H9 (cell line): ENCODE measurements around the gene HDX. TPM values are rescaled to one million over a fixed set of nuclear protein-coding genes. Genes with fewer than 3 reads are reported as not detected.
"Not testable (repeated sequence)": the region's sequence is repeated elsewhere in the genome, so short reads cannot be mapped to it uniquely, and the experiment has no call there.

Experiments
- DNase-seq: peaks from one replicate; pipeline ENCODE4 v3.0.0-alpha.2; 2017
- H2AFZ ChIP-seq: one replicate; pipeline ENCODE4 v1.6.1; 2013; ENCODE audit warnings: mild to moderate bottlenecking, low read length, control low read depth, moderate library complexity
- H2AK5ac ChIP-seq: 2 replicates; pipeline ENCODE4 v1.6.1; 2013; ENCODE audit warnings: low read length, control low read depth, mixed read lengths; ENCODE audit not compliant: insufficient read length
- H2BK120ac ChIP-seq: one replicate; pipeline ENCODE4 v1.6.1; 2013; ENCODE audit warnings: low read depth, mild to moderate bottlenecking, low read length, control low read depth, inconsistent platforms; ENCODE audit not compliant: poor library complexity, severe bottlenecking
- H2BK12ac ChIP-seq: 2 replicates; pipeline ENCODE4 v1.6.1; 2013; ENCODE audit warnings: low read length, control low read depth, mixed read lengths, low read depth; ENCODE audit not compliant: insufficient read length
- H2BK15ac ChIP-seq: 2 replicates; pipeline ENCODE4 v1.6.1; 2013; ENCODE audit warnings: low read depth, low read length, control low read depth
- H2BK20ac ChIP-seq: one replicate; pipeline ENCODE4 v1.6.1; 2013; ENCODE audit warnings: low read depth, mild to moderate bottlenecking, low read length, control low read depth, inconsistent platforms; ENCODE audit not compliant: poor library complexity, severe bottlenecking
- H2BK5ac ChIP-seq: 2 replicates; pipeline ENCODE4 v1.6.1; 2013; ENCODE audit warnings: low read length, control low read depth, mixed read lengths; ENCODE audit not compliant: insufficient read length
- H3K14ac ChIP-seq: 2 replicates; pipeline ENCODE4 v1.6.1; 2013; ENCODE audit warnings: low read length, control low read depth; ENCODE audit not compliant: insufficient read depth
- H3K18ac ChIP-seq: 2 replicates; pipeline ENCODE4 v1.6.1; 2013; ENCODE audit warnings: low read depth, mild to moderate bottlenecking, mixed read lengths, low read length, control low read depth; ENCODE audit not compliant: insufficient read length
- H3K23ac ChIP-seq: 2 replicates; pipeline ENCODE4 v1.6.1; 2013; ENCODE audit warnings: low read length, control low read depth, mixed read lengths, low read depth; ENCODE audit not compliant: insufficient read length
- H3K23me2 ChIP-seq: 2 replicates; pipeline ENCODE4 v1.6.1; 2013; ENCODE audit warnings: low read depth, mild to moderate bottlenecking, mixed read lengths, low read length, control low read depth; ENCODE audit not compliant: insufficient read length, poor library complexity, severe bottlenecking
- H3K27ac ChIP-seq: 2 replicates; pipeline ENCODE4 v1.5.1; 2013; ENCODE audit warnings: low read length, control low read depth, mixed read lengths, low read depth; ENCODE audit not compliant: insufficient read length
- H3K27me3 ChIP-seq: 2 replicates; pipeline ENCODE4 v1.6.1; 2013; ENCODE audit warnings: low read length, control low read depth, inconsistent platforms; ENCODE audit not compliant: insufficient read depth
- H3K4ac ChIP-seq: 2 replicates; pipeline ENCODE4 v1.6.1; 2013; ENCODE audit warnings: low read depth, mild to moderate bottlenecking, control low read depth, inconsistent platforms, low read length, moderate library complexity
- H3K4me1 ChIP-seq: 2 replicates; pipeline ENCODE4 v1.6.1; 2013; ENCODE audit warnings: low read length, control low read depth, inconsistent platforms; ENCODE audit not compliant: insufficient read depth
- H3K4me2 ChIP-seq: 2 replicates; pipeline ENCODE4 v1.6.1; 2013; ENCODE audit warnings: low read length, control low read depth, mixed read lengths; ENCODE audit not compliant: insufficient read length, insufficient read depth
- H3K56ac ChIP-seq: 2 replicates; pipeline ENCODE4 v1.6.1; 2013; ENCODE audit warnings: low read depth, mild to moderate bottlenecking, mixed read lengths, low read length, control low read depth; ENCODE audit not compliant: insufficient read length
- H3K79me1 ChIP-seq: 2 replicates; pipeline ENCODE4 v1.6.1; 2013; ENCODE audit warnings: low read depth, mild to moderate bottlenecking, moderate library complexity, low read length, control low read depth, inconsistent platforms; ENCODE audit not compliant: insufficient read depth, poor library complexity, severe bottlenecking
- H3K79me2 ChIP-seq: 2 replicates; pipeline ENCODE4 v1.6.1; 2013; ENCODE audit warnings: low read length, control low read depth, inconsistent platforms; ENCODE audit not compliant: insufficient read depth
- H3K9ac ChIP-seq: 2 replicates; pipeline ENCODE4 v1.6.1; 2013; ENCODE audit warnings: low read length, control low read depth, mixed read lengths; ENCODE audit not compliant: insufficient read length; ENCODE audit errors: extremely low read depth
- H3K9me3 ChIP-seq: one replicate; pipeline ENCODE4 v1.6.1; 2013; ENCODE audit warnings: low read depth, low read length, inconsistent platforms; ENCODE audit not compliant: control insufficient read depth
- H3T11ph ChIP-seq: one replicate; pipeline ENCODE4 v1.6.1; 2013; ENCODE audit warnings: mild to moderate bottlenecking, low read length, control low read depth, inconsistent platforms
- H4K20me1 ChIP-seq: one replicate; pipeline ENCODE4 v1.6.1; 2013; ENCODE audit not compliant: control insufficient read depth, insufficient read length, insufficient read depth
- H4K5ac ChIP-seq: 2 replicates; pipeline ENCODE4 v1.6.1; 2013; ENCODE audit warnings: low read depth, mild to moderate bottlenecking, mixed read lengths, low read length, control low read depth; ENCODE audit not compliant: insufficient read length
- H4K8ac ChIP-seq: replicated peaks from 2 replicates; pipeline ENCODE4 v1.6.1; 2013; ENCODE audit warnings: low read length, control low read depth, mixed read lengths, low read depth; ENCODE audit not compliant: insufficient read length
- H4K91ac ChIP-seq: 2 replicates; pipeline ENCODE4 v1.6.1; 2013; ENCODE audit warnings: low read depth, mild to moderate bottlenecking, moderate library complexity, mixed read lengths, low read length, control low read depth; ENCODE audit not compliant: insufficient read length
- H3K27ac Mint-ChIP-seq, 3 experiments: 2 replicates in 2 of 3; 3 replicates in 1 of 3; pipeline ENCODE4 v1.8.0; 2020 to 2021; ENCODE audit warnings: mixed read lengths in 3 of 3, mild to moderate bottlenecking in 1 of 3, moderate library complexity in 1 of 3
- H3K27me3 Mint-ChIP-seq: 2 replicates; pipeline ENCODE4 v1.8.0; 2021; ENCODE audit warnings: low read depth, mild to moderate bottlenecking, moderate library complexity, mixed read lengths
- H3K36me3 Mint-ChIP-seq, 3 experiments: 2 replicates in 2 of 3; 3 replicates in 1 of 3; pipeline ENCODE4 v1.8.0; 2020 to 2021; ENCODE audit warnings: low read depth in 3 of 3, mixed read lengths in 3 of 3; ENCODE audit not compliant: insufficient read depth in 1 of 3
- H3K4me1 Mint-ChIP-seq, 2 experiments: 2 replicates each; pipeline ENCODE4 v1.8.0; 2020; ENCODE audit warnings: mixed read lengths in 2 of 2
- H3K4me3 Mint-ChIP-seq, 2 experiments: 2 replicates in 1 of 2; 3 replicates in 1 of 2; pipeline ENCODE4 v1.8.0; 2020 to 2021; ENCODE audit warnings: mild to moderate bottlenecking in 2 of 2, mixed read lengths in 2 of 2, moderate library complexity in 1 of 2
- H3K9me3 Mint-ChIP-seq, 2 experiments: 2 replicates in 1 of 2; 3 replicates in 1 of 2; pipeline ENCODE4 v1.8.0; 2020; ENCODE audit warnings: mild to moderate bottlenecking in 2 of 2, mixed read lengths in 2 of 2, moderate library complexity in 1 of 2
- WGBS: extraction: QIAGEN DNeasy Blood & Tissue Kit; methylation state at CpG from one replicate; pipeline ENCODE4 v1.1.7; 2013; ENCODE audit warnings: missing lambda C conversion rate, low lambda C conversion rate, mixed read lengths; ENCODE audit not compliant: insufficient read length; ENCODE audit errors: extremely low coverage; 5-methylcytosine and 5-hydroxymethylcytosine counted together
- total RNA-seq: library from RNA; stranded (reverse); gene quantifications from 2 replicates; pipeline ENCODE4 v1.2.1, GENCODE V29; 2021
- TF ChIP-seq, protein P1 (sequence below): fragments of 200-600 bp; sonication (generic); conservative IDR thresholded peaks from 3 replicates; pipeline ENCODE4 v1.8.0; 2021; ENCODE audit warnings: antibody characterized with exemption, mild to moderate bottlenecking

HDX gene
- total RNA-seq, 1 experiment from 2014 or later = 5.0 TPM

DNA sequence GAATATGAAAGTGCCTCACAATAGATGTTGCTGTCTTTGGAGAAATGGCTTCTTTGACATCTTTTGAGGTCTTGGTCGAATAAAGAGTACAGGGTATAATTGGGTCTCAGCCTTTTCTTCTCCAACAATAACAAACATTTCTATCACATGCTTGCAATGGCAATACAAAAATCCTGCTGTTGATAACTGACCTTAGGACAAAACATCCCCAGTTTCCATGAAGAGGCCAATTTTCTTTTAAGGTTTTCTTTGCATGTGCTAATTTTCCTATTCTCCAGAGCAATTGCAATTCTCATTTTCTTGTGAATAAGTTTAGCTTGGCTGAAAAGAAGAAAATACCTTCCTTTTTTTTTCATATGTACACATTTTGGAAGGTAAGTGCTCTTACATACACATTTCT, 183.6 kb downstream of the HDX start:
- Histone ChIP-seq H4K91ac (no peak overlapping the region), H3K4ac (no peak overlapping the region), H3K14ac (no peak overlapping the region), H2AFZ (no peak overlapping the region), H3K56ac (no peak overlapping the region), H3T11ph (no peak overlapping the region), H3K23me2 (no peaks in the 10 kb centered on the region), H2BK12ac (no peak overlapping the region), H2BK120ac (no peak overlapping the region), H3K9me3 (peaks cover 19% of the 10 kb centered on the region), H3K4me1 (no peaks in the 10 kb centered on the region), H4K8ac (no peak overlapping the region), H2BK15ac (no peak overlapping the region), H3K18ac (no peak overlapping the region), H3K79me1 (no peaks in the 10 kb centered on the region), H3K79me2 (no peaks in the 10 kb centered on the region), H3K27ac (no peak overlapping the region), H2BK5ac (no peak overlapping the region), H3K4me2 (no peak overlapping the region), H3K27me3 (no peaks in the 10 kb centered on the region), H3K9ac (no peak overlapping the region), H2AK5ac (no peak overlapping the region), H2BK20ac (no peak overlapping the region), H3K23ac (no peak overlapping the region), H4K5ac (no peak overlapping the region), H4K20me1 (no peaks in the 10 kb centered on the region)
- peak overlapping the region in 2 of 3 experiments; percentile 51 to 77; a peak in 4 of 7 replicates for H3K27ac Mint-ChIP-seq
- H3K27me3 Mint-ChIP-seq = no peaks in the 10 kb centered on the region
- peaks cover 3 to 14% (median 13%) of the 10 kb centered on the region in 3 experiments; a peak in 6 of 7 replicates for H3K36me3 Mint-ChIP-seq
- H3K4me1 Mint-ChIP-seq = peaks cover 13 to 16% of the 10 kb centered on the region in 2 experiments
- WGBS = no CpG with 5 or more reads among the region's 1 CpG
- no peak overlapping the region for H3K4me3 Mint-ChIP-seq
- DNase-seq = no peak
- TF ChIP-seq, protein P1, sequence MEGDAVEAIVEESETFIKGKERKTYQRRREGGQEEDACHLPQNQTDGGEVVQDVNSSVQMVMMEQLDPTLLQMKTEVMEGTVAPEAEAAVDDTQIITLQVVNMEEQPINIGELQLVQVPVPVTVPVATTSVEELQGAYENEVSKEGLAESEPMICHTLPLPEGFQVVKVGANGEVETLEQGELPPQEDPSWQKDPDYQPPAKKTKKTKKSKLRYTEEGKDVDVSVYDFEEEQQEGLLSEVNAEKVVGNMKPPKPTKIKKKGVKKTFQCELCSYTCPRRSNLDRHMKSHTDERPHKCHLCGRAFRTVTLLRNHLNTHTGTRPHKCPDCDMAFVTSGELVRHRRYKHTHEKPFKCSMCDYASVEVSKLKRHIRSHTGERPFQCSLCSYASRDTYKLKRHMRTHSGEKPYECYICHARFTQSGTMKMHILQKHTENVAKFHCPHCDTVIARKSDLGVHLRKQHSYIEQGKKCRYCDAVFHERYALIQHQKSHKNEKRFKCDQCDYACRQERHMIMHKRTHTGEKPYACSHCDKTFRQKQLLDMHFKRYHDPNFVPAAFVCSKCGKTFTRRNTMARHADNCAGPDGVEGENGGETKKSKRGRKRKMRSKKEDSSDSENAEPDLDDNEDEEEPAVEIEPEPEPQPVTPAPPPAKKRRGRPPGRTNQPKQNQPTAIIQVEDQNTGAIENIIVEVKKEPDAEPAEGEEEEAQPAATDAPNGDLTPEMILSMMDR = no peak
- H3K9me3 Mint-ChIP-seq = peaks cover 34 to 53% of the 10 kb centered on the region in 2 experiments

- not testable (repeated sequence) for H3K14ac ChIP-seq, H3K4me1 ChIP-seq, H2AFZ ChIP-seq, H2BK15ac ChIP-seq, H2BK12ac ChIP-seq, H2BK5ac ChIP-seq, H3K4me3 Mint-ChIP-seq, H3K27ac Mint-ChIP-seq, H4K5ac ChIP-seq, H3T11ph ChIP-seq, H3K79me2 ChIP-seq, H3K79me1 ChIP-seq, H3K9ac ChIP-seq, DNase-seq, H3K23me2 ChIP-seq, H4K8ac ChIP-seq, H3K56ac ChIP-seq, H3K18ac ChIP-seq, H3K4me2 ChIP-seq, H3K23ac ChIP-seq, H2BK20ac ChIP-seq, H2BK120ac ChIP-seq, H4K20me1 ChIP-seq, H3K27me3 Mint-ChIP-seq, H2AK5ac ChIP-seq, H4K91ac ChIP-seq, H3K27ac ChIP-seq, H3K27me3 ChIP-seq, H3K4ac ChIP-seq
- Mint-ChIP-seq H3K4me1 (peaks cover 13 to 16% of the 10 kb centered on the region in 2 experiments), H3K36me3 (peaks cover 3 to 14% (median 13%) of the 10 kb centered on the region in 3 experiments; a peak in 6 of 7 replicates), H3K9me3 (peaks cover 47 to 67% of the 10 kb centered on the region in 2 experiments)
- peaks cover 19% of the 10 kb centered on the region for H3K9me3 ChIP-seq
Measured at GRCh38 chrX:84315946-84316345, 186.3 kb downstream of the HDX start.
